Measurements from ENCODE around the gene MAS1L.

GRCh38 chr6:29487660-29488059, at the start of gene MAS1L:
- TF ChIP-seq REST (IDR thresholded peaks at IDR 0.05; ENCODE audit: insufficient read depth in 1 of 2, low read depth in 2 of 2, low read length in 2 of 2) (no peak), POLR2AphosphoS5 (IDR thresholded peaks at IDR 0.05; ENCODE audit: low read depth, low read length) (no peak)

Measured in PFSK-1 (cell line).